PC-3 (cell line): ENCODE results near the gene CHRM5. TPM values are rescaled to one million over a fixed set of nuclear protein-coding genes. Genes with fewer than 3 reads are reported as not detected.

ENCODE experiments used
- ATAC-seq: fragments of 200-7000 bp; cut with Tn5 transposase; 2 replicates; pipeline ENCODE4 v1.9.1; 2020; ENCODE audit warnings: mild to moderate bottlenecking, moderate library complexity
- BruUV-seq: library from RNA; stranded (reverse); fragments of 400-500 nt; replicated peaks from 2 replicates; lab custom pipeline; 2021; lab: Mats Ljungman, UMichigan
- CTCF ChIA-PET: fragments of 300-600 bp; sonication (Branson Sonifier 250); formaldehyde crosslinking; loops from one replicate; lab custom pipeline; 2022; ENCODE audit warnings: antibody characterized with exemption; lab: Charles Lee
- POLR2A ChIA-PET: fragments of 300-600 bp; sonication (Branson Sonifier 250); formaldehyde crosslinking; loops from one replicate; lab custom pipeline; 2022; ENCODE audit warnings: antibody characterized with exemption; ENCODE audit not compliant: unreplicated experiment; lab: Charles Lee
- DNase-seq: peaks from one replicate; pipeline ENCODE4 v3.0.0-alpha.2; 2015
- H2AFZ ChIP-seq: fragments of 300-600 bp; sonication (generic); 2 replicates; pipeline ENCODE4 v1.6.0; 2016; ENCODE audit warnings: antibody characterized with exemption, low read length
- H3F3A ChIP-seq: fragments of 300-600 bp; sonication (generic); one replicate; pipeline ENCODE4 v1.6.0; 2017; ENCODE audit warnings: antibody characterized with exemption, low read length, control low read depth, mild to moderate bottlenecking; ENCODE audit not compliant: unreplicated experiment
- H3K27ac ChIP-seq: fragments of 300-600 bp; sonication (generic); 2 replicates; pipeline ENCODE4 v1.5.1; 2016; ENCODE audit warnings: mild to moderate bottlenecking, low read length
- H3K27me3 ChIP-seq: fragments of 300-600 bp; sonication (generic); 2 replicates; pipeline ENCODE4 v1.6.1; 2016; ENCODE audit warnings: low read length, mixed read lengths
- H3K36me3 ChIP-seq: fragments of 300-600 bp; sonication (generic); 2 replicates; pipeline ENCODE4 v1.6.1; 2016; ENCODE audit warnings: low read depth, mixed run types, low read length, mixed read lengths
- H3K4me1 ChIP-seq: fragments of 300-600 bp; sonication (generic); 2 replicates; pipeline ENCODE4 v1.5.1; 2016; ENCODE audit warnings: low read length; ENCODE audit not compliant: insufficient read depth
- H3K4me2 ChIP-seq: fragments of 300-600 bp; sonication (generic); 2 replicates; pipeline ENCODE4 v1.6.0; 2016; ENCODE audit warnings: low read length
- H3K4me3 ChIP-seq: fragments of 300-600 bp; sonication (generic); 2 replicates; pipeline ENCODE4 v1.5.1; 2016; ENCODE audit warnings: mild to moderate bottlenecking, low read length, mixed read lengths
- H3K79me2 ChIP-seq: fragments of 300-600 bp; sonication (generic); 2 replicates; pipeline ENCODE4 v1.6.1; 2017; ENCODE audit warnings: low read length, mixed read lengths
- H3K9ac ChIP-seq: fragments of 300-600 bp; sonication (generic); 2 replicates; pipeline ENCODE4 v1.6.0; 2016; ENCODE audit warnings: mild to moderate bottlenecking, low read length
- H3K9me2 ChIP-seq: fragments of 300-600 bp; sonication (generic); replicated peaks from 2 replicates; pipeline ENCODE4 v1.6.1; 2016; ENCODE audit warnings: mixed run types, low read length, mixed read lengths
- H3K9me3 ChIP-seq: fragments of 300-600 bp; sonication (generic); 2 replicates; pipeline ENCODE4 v1.6.1; 2016; ENCODE audit warnings: low read length, mixed read lengths
- H4K20me1 ChIP-seq: fragments of 300-600 bp; sonication (generic); 2 replicates; pipeline ENCODE4 v1.6.1; 2016; ENCODE audit warnings: low read length, mixed read lengths
- CTCF ChIP-seq: fragments of 300-600 bp; sonication (generic); conservative IDR thresholded peaks from 2 replicates; pipeline ENCODE4 v1.5.1; 2017; ENCODE audit warnings: antibody characterized with exemption, low read depth, mild to moderate bottlenecking, low read length
- EZH2 ChIP-seq: fragments of 300-600 bp; sonication (generic); IDR thresholded peaks from one replicate; pipeline ENCODE4 v1.6.1; 2017; ENCODE audit warnings: antibody characterized with exemption, mild to moderate bottlenecking, low read length; ENCODE audit not compliant: unreplicated experiment
- EZH2phosphoT487 ChIP-seq: fragments of 300-600 bp; sonication (generic); IDR thresholded peaks from 2 replicates; pipeline ENCODE4 v1.6.1; 2018; ENCODE audit warnings: mild to moderate bottlenecking, antibody characterized with exemption, low read length, borderline replicate concordance
- intact Hi-C: fragments of 100-400 bp; cut with micrococcal nuclease; formaldehyde crosslinking; loops from 2 replicates; pipeline ENCODE4 v1.9.0; 2023
- total RNA-seq: library from RNA; depleted of rRNA; stranded (reverse); fragments of >200 nt; gene quantifications from 2 replicates; pipeline ENCODE4 v1.2.3, GENCODE V29; 2014

CHRM5 gene
- total RNA-seq, 1 experiment from 2014 or later = 0.04 TPM

DNA sequence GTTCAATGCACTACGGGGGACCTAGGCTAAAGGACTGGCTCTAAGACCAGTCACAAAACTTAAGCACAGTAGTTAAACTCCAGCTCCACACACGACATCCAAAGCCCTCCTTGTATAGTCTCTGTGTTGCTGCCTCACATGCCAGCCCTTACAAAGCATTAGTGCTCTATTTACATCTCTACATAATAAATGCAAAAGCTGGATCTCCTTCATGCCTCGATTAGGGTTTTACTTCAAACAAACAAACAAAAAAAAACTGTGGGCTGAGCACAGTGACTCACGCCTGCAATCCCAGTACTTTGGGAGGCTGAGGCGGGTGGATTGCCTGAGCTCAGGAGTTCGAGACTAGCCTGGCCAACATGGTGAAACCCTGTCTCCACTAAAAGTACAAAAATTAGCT lies 143.2 kb downstream of the CHRM5 start:
- intact Hi-C loops = no loop called here
- BruUV-seq = no TSS peak
- no peaks in the 10 kb centered on the region for H3K79me2 ChIP-seq
- H3K9me2 ChIP-seq = no peaks in the 10 kb centered on the region
- H3K4me1 ChIP-seq = no peaks in the 10 kb centered on the region
- H3K9ac ChIP-seq = no peak overlapping the region
- DNase-seq (no peak), ATAC-seq (no peak; the same call in 1 of the 2 replicates)
- CTCF ChIA-PET = interaction anchor here (1.8 kb wide), 1 partner anchor 98 kb away, joined by 7 read pairs; the partner anchor contains the start of gene KATNBL1
- no peaks in the 10 kb centered on the region for H4K20me1 ChIP-seq
- H3K9me3 ChIP-seq = no peaks in the 10 kb centered on the region
- H3K36me3 ChIP-seq = no peaks in the 10 kb centered on the region
- H3F3A ChIP-seq = no peaks in the 10 kb centered on the region
- H3K4me3 ChIP-seq = no peak overlapping the region
- H3K27ac ChIP-seq = no peak overlapping the region
- H2AFZ ChIP-seq = no peak overlapping the region
- no peak overlapping the region for H3K4me2 ChIP-seq
- TF ChIP-seq EZH2 (no peak), EZH2phosphoT487 (no peak)
- POLR2A ChIA-PET = no interaction called here
- H3K27me3 ChIP-seq = no peaks in the 10 kb centered on the region

DNA sequence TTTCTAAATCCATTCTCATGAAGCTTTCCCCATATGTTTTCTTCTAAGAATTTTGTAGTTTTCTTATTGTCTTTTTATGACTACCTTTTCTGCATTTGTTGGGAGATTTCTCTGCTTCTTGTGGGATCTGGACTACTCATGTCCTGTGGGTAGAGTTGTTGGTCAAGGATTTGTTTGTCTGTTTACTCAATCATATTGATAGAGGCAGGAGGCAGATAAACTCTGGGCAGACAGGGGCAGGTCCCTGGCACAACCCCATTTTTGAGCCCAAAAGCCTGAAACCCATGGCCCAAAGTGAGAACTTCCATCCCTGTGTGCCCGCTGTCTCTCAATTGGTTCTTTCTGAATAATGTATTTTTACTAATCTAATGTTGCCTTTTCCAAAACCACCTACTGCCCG lies 145.9 kb downstream of the CHRM5 start:
- BruUV-seq = no TSS peak
- H3K9ac ChIP-seq = no peak overlapping the region
- H3K36me3 ChIP-seq = no peaks in the 10 kb centered on the region
- POLR2A ChIA-PET = no interaction called here
- no peaks in the 10 kb centered on the region for H3K79me2 ChIP-seq
- no peaks in the 10 kb centered on the region for H3K9me2 ChIP-seq
- no peak overlapping the region for H3K27ac ChIP-seq
- H3K4me1 ChIP-seq = 0 out of 2 replicates have a peak, but pooled peaks cover 7% of the 10 kb centered on the region
- ATAC-seq = no peak
- no peak for TF ChIP-seq EZH2
- no peak for TF ChIP-seq EZH2phosphoT487
- no peak for TF ChIP-seq CTCF
- CTCF ChIA-PET = no interaction called here
- no peaks in the 10 kb centered on the region for H4K20me1 ChIP-seq
- intact Hi-C loops = no loop called here
- H3K4me3 ChIP-seq = no peak overlapping the region
- no peaks in the 10 kb centered on the region for H3K9me3 ChIP-seq
- no peak overlapping the region for H3K4me2 ChIP-seq
- no peak overlapping the region for H2AFZ ChIP-seq
- DNase-seq = no peak
- no peaks in the 10 kb centered on the region for H3F3A ChIP-seq
- H3K27me3 ChIP-seq = no peaks in the 10 kb centered on the region

- no peaks in the 10 kb centered on the region for H3K9me2 ChIP-seq
- H3K4me1 ChIP-seq = 0 out of 2 replicates have a peak, but pooled peaks cover 10% of the 10 kb centered on the region
- H3K36me3 ChIP-seq = no peaks in the 10 kb centered on the region
- no peak for DNase-seq
- no peak overlapping the region for H3K27ac ChIP-seq
- no peaks in the 10 kb centered on the region for H3K9me3 ChIP-seq
- BruUV-seq = no TSS peak
- no peaks in the 10 kb centered on the region for H4K20me1 ChIP-seq
- POLR2A ChIA-PET = no interaction called here
- H3K4me3 ChIP-seq = no peak overlapping the region
- H2AFZ ChIP-seq = no peak overlapping the region
- no peak overlapping the region for H3K4me2 ChIP-seq
- H3K79me2 ChIP-seq = no peaks in the 10 kb centered on the region
- CTCF ChIA-PET = no interaction called here
- TF ChIP-seq CTCF (no peak), EZH2 (no peak), EZH2phosphoT487 (no peak)
- no peak for ATAC-seq
- H3F3A ChIP-seq = no peaks in the 10 kb centered on the region
- H3K9ac ChIP-seq = no peak overlapping the region
- intact Hi-C loops = no loop called here
- H3K27me3 ChIP-seq = no peaks in the 10 kb centered on the region
Observed at GRCh38 chr15:34114739-34115138, 146.4 kb downstream of the CHRM5 start.
